B cell (primary cell): Measurements from ENCODE around the gene ENTREP3. TPM values are rescaled to one million over a fixed set of nuclear protein-coding genes. Genes with fewer than 3 reads are reported as not detected.

Experiments used
- ATAC-seq: fragments of 200-7000 bp; cut with Tn5 transposase; one replicate; pipeline ENCODE4 v1.10.0; 2021; ENCODE audit warnings: low read depth, mild to moderate bottlenecking, moderate number of reproducible peaks, moderate library complexity
- CTCF ChIA-PET: fragments of 350-600 bp; sonication (Branson Sonifier 250); formaldehyde crosslinking; loops from one replicate; lab custom pipeline; 2021; ENCODE audit warnings: antibody characterized with exemption, inconsistent platforms; lab: Charles Lee
- POLR2A ChIA-PET: fragments of 350-600 bp; sonication (Branson Sonifier 250); formaldehyde crosslinking; loops from one replicate; lab custom pipeline; 2021; ENCODE audit warnings: antibody characterized with exemption; lab: Charles Lee
- DNase-seq: peaks from one replicate; pipeline ENCODE4 v3.0.0; 2013
- H2AFZ ChIP-seq: 2 replicates; pipeline ENCODE4 v1.6.1; 2012; ENCODE audit warnings: mild to moderate bottlenecking, low read depth, low read length; ENCODE audit not compliant: insufficient read depth, poor library complexity, severe bottlenecking
- H3K27ac ChIP-seq, 2 donors: 1 replicate in 1 of 2; 2 replicates in 1 of 2; pipeline ENCODE4 v1.5.1; 2012 to 2013; ENCODE audit warnings: low read length in 2 of 2, mild to moderate bottlenecking in 2 of 2, moderate library complexity in 1 of 2
- H3K27me3 ChIP-seq, 4 experiments: fragments of 200-600 bp in 1 of 4; sonication (generic) in 1 of 4; replicated peaks in 1 of 4; 1 replicate in 2 of 4; 2 replicates in 2 of 4; pipeline versions ENCODE4 v1.6.1 to v1.7.0; 2013 to 2016; ENCODE audit warnings: low read length in 3 of 4, mild to moderate bottlenecking in 2 of 4, mixed read lengths in 1 of 4, moderate library complexity in 1 of 4; ENCODE audit not compliant: insufficient read depth in 4 of 4, control insufficient read depth in 3 of 4; ENCODE audit errors: control extremely low read depth in 1 of 4
- H3K36me3 ChIP-seq, 2 experiments: replicated peaks in 1 of 2; 1 replicate in 1 of 2; 2 replicates in 1 of 2; pipeline versions ENCODE4 v1.6.1 to v1.7.1; 2013; ENCODE audit warnings: low read length in 1 of 2; ENCODE audit not compliant: insufficient read depth in 2 of 2, control insufficient read depth in 1 of 2; ENCODE audit errors: control extremely low read depth in 1 of 2, extremely low read depth in 1 of 2
- H3K4me1 ChIP-seq, 2 donors: fragments of 200-600 bp in 1 of 2; sonication (generic) in 1 of 2; 1 replicate in 1 of 2; 2 replicates in 1 of 2; pipeline versions ENCODE4 v1.5.1 to v1.6.1; 2013 to 2017; ENCODE audit warnings: low read length in 2 of 2; ENCODE audit not compliant: control insufficient read depth in 2 of 2, insufficient read depth in 2 of 2
- H3K4me2 ChIP-seq: replicated peaks from 2 replicates; pipeline ENCODE3; 2012; ENCODE audit warnings: mild to moderate bottlenecking, low read depth, low read length; ENCODE audit not compliant: poor library complexity, severe bottlenecking
- H3K4me3 ChIP-seq, 5 experiments: fragments of 200-600 bp in 1 of 5; sonication (generic) in 1 of 5; 1 replicate in 3 of 5; 2 replicates in 2 of 5; pipeline versions ENCODE4 v1.5.1 to v1.7.0; 2011 to 2016; ENCODE audit warnings: low read length in 4 of 5, mild to moderate bottlenecking in 4 of 5, low read depth in 2 of 5, control low read depth in 1 of 5, moderate library complexity in 1 of 5; ENCODE audit not compliant: insufficient read depth in 1 of 5; ENCODE audit errors: control extremely low read depth in 1 of 5, extremely low read depth in 1 of 5
- H3K79me2 ChIP-seq: fragments of 200-600 bp; sonication (generic); one replicate; pipeline ENCODE4 v1.6.0; 2016; ENCODE audit warnings: low read length; ENCODE audit not compliant: control insufficient read depth, insufficient read depth
- H3K9ac ChIP-seq: fragments of 200-600 bp; sonication (generic); 2 replicates; pipeline ENCODE4 v1.6.1; 2017; ENCODE audit warnings: mild to moderate bottlenecking, low read length, moderate library complexity
- H3K9me3 ChIP-seq, 3 donors: one replicate each; pipeline versions ENCODE4 v1.6.1 to v1.7.1; 2013; ENCODE audit warnings: low read length in 2 of 3; ENCODE audit not compliant: control insufficient read depth in 2 of 3, insufficient read depth in 1 of 3; ENCODE audit errors: control extremely low read depth in 1 of 3
- H4K20me1 ChIP-seq: 2 replicates; pipeline ENCODE4 v1.6.0; 2012; ENCODE audit warnings: mild to moderate bottlenecking, low read length; ENCODE audit not compliant: insufficient read depth, control insufficient read depth, poor library complexity, severe bottlenecking
- H3K27ac Mint-ChIP-seq: one replicate; pipeline ENCODE4 v1.8.0; 2021; ENCODE audit warnings: mixed read lengths
- H3K27me3 Mint-ChIP-seq: one replicate; pipeline ENCODE4 v1.8.0; 2021; ENCODE audit warnings: mixed read lengths
- H3K4me1 Mint-ChIP-seq: one replicate; pipeline ENCODE4 v1.8.0; 2021; ENCODE audit warnings: mixed read lengths
- H3K4me3 Mint-ChIP-seq: one replicate; pipeline ENCODE4 v1.8.0; 2021; ENCODE audit warnings: mixed read lengths
- H3K9me3 Mint-ChIP-seq: one replicate; pipeline ENCODE4 v1.8.0; 2022; ENCODE audit warnings: mixed read lengths; ENCODE audit not compliant: insufficient read depth
- CTCF ChIP-seq: fragments of 200-600 bp; IDR thresholded peaks from one replicate; pipeline ENCODE4 v1.8.0; 2022; ENCODE audit warnings: antibody characterized with exemption, mild to moderate bottlenecking
- EZH2 ChIP-seq: IDR thresholded peaks from 2 replicates; pipeline ENCODE4 v1.6.1; 2012; ENCODE audit warnings: borderline replicate concordance, low read depth, mild to moderate bottlenecking, moderate library complexity, low read length; ENCODE audit not compliant: insufficient read depth, poor library complexity, severe bottlenecking
- WGBS: methylation state at CpG from one replicate; pipeline ENCODE4 v1.1.5; 2013; ENCODE audit warnings: missing lambda C conversion rate; ENCODE audit not compliant: insufficient coverage; 5-methylcytosine and 5-hydroxymethylcytosine counted together
- intact Hi-C: fragments of 100-400 bp; cut with micrococcal nuclease; formaldehyde crosslinking; loops from one replicate; pipeline ENCODE4 v1.10.0; 2022
- polyA plus RNA-seq: library from polyadenylated mRNA; depleted of rRNA; stranded (reverse); fragments of >200 nt; gene quantifications from 2 replicates; pipeline ENCODE4 v1.2.3, GENCODE V29; 2012
- total RNA-seq, 2 donors: library from RNA; stranded (reverse); fragments of 120-200 nt in 1 of 2; gene quantifications; 1 replicate in 1 of 2; 2 replicates in 1 of 2; pipeline versions ENCODE4 v1.2.3 to v1.2.4, GENCODE V29; 2013 to 2022

The ENTREP3 gene
- total and polyA plus RNA-seq, 2 donors (not counting 1 experiment from before 2014, with no cell fraction given) = 7.6 to 15.2 TPM

DNA sequence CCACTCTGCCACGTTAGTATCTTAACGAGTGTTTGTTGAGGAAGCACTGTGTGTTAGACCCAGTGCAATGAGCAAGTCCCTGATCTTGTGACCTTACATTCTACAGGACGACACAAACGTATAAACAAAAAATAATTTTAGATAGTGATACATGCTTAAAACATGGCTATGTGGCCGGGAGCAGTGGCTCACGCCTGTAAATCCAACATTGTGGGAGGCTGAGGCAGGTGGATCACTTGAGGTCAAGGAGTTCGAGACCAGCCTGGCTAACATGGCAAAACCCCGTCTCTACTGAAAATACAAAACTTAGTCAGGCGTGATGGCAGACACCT lies 27.2 kb downstream of the ENTREP3 start:
- Mint-ChIP-seq H3K27ac (peak overlapping the region; percentile 91), H3K9me3 (no peaks in the 10 kb centered on the region), H3K4me1 (peaks cover 39% of the 10 kb centered on the region), H3K27me3 (no peaks in the 10 kb centered on the region), H3K4me3 (peak overlapping the region; percentile 85)
- H3K4me1 ChIP-seq = peaks cover 38 to 50% of the 10 kb centered on the region in 2 donors
- peak overlapping the region; percentile 70 for H3K27ac ChIP-seq
- ATAC-seq (no peak), DNase-seq (no peak)
- no peaks in the 10 kb centered on the region for H3K27me3 ChIP-seq
- peak overlapping the region; percentile 94 for H3K4me2 ChIP-seq
- peak overlapping the region; percentile 73 for H3K9ac ChIP-seq
- H4K20me1 ChIP-seq = no peaks in the 10 kb centered on the region
- ChIA-PET POLR2A (interaction anchor here (0.9 to 5.9 kb wide), 4 partner anchors 16 to 53 kb away, joined by 4 to 47 read pairs (median 6); partner anchors contain the start of genes MTX1, THBS3 and TRIM46), CTCF (interaction anchor here (0.9 to 6.9 kb wide), 6 partner anchors 20 to 136 kb away, joined by 3 to 189 read pairs (median 16); partner anchors contain the start of genes KRTCAP2, MTX1, THBS3 and TRIM46)
- H3K36me3 ChIP-seq = no peaks in the 10 kb centered on the region
- H2AFZ ChIP-seq = peak overlapping the region; percentile 81
- no peaks in the 10 kb centered on the region for H3K9me3 ChIP-seq
- 74% methylated on average over 5 of the region's 9 CpGs for WGBS
- TF ChIP-seq EZH2 = no peak
- no peak for TF ChIP-seq CTCF
- peaks cover 4% of the 10 kb centered on the region for H3K79me2 ChIP-seq
- peak overlapping the region in 4 of 5 experiments; percentile 61 to 93 (median 72) for H3K4me3 ChIP-seq
- intact Hi-C loops = loop anchor here (5.0 kb wide), 1 partner anchor 36 kb away; no protein-coding TSS in a partner anchor
